ENCODE data around the gene HAUS8.

GRCh38 chr19:17054746-17055145 lies 20.5 kb downstream of the HAUS8 start:
- TF ChIP-seq POLR2AphosphoS5 (IDR thresholded peaks at IDR 0.05; ENCODE audit: insufficient read depth, low read depth, low read length) (no peak), CTCF (IDR thresholded peaks at IDR 0.05; ENCODE audit: extremely low read depth in 1 of 2, insufficient read depth in 1 of 2, low read depth in 1 of 2, low read length in 2 of 2) (no peak), EZH2 (IDR thresholded peaks at IDR 0.05; ENCODE audit: borderline replicate concordance, low read depth, low read length, severe bottlenecking) (no peak), POLR2A (IDR thresholded peaks at IDR 0.05; ENCODE audit: low read depth, low read length) (no peak), MYC (IDR thresholded peaks at IDR 0.05; ENCODE audit: low read depth, low read length) (no peak), MAX (IDR thresholded peaks at IDR 0.05; ENCODE audit: insufficient read depth, insufficient read length) (no peak), FOS (IDR thresholded peaks at IDR 0.05; ENCODE audit: borderline replicate concordance, insufficient read depth, low read length) (no peak), GATA2 (IDR thresholded peaks at IDR 0.05; ENCODE audit: insufficient read depth, insufficient read length, low read depth, low read length) (no peak)
